Measurements from ENCODE around the gene COL19A1.

The COL19A1 gene

DNA sequence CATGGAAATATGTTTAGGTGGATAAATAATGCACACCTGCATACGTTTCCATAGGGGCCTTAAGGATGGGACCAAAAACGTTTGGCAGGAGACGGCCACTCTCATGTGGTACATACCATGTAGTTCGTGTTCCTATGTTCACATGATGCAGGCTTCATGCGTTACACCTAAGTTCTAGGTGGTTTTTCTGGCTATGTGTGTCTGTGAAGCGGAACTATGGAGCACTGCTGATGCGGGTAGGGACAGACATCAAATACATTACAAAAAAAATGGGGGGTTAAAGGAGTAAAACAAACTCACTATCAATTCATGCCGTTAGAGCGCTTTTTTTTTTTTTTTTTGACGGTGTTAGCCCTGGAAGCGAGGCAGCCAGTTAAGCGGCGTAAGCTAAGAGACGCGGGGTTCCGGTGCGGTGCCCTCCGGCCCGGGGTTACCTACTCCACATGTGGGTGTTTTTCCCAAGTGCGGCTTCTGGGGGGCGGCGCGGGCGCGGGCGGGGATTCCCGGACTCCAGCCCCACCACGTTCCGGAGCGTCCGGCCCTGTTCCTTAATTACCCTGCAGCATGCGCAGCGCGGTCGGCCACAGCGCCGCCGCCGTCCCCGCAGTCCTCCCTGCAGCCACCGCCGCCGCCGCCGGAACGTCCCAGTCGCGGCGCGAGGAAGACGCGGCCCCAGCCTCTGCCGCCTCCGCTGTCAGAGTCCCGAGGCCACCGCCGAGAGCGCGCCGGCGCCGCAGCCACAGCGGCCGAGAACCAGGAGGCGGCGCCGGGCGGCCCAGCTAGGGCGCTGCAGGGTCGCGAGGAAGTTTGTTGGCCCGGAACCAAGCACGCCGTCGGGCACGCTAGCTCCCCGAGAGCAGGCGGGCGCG, 648 bp downstream of the COL19A1 start:
- H3K4me3 ChIP-seq (ENCODE audit: low read depth, low read length): peak overlapping the region; percentile 27
- DNase-seq (ENCODE audit: low read depth): peak; percentile 79
- TF ChIP-seq MAX (IDR thresholded peaks at IDR 0.05; ENCODE audit: low read depth, low read length): no peak
- TF ChIP-seq POLR2A (IDR thresholded peaks at IDR 0.05; ENCODE audit: extremely low read depth, insufficient read length): no peak
- no peak for TF ChIP-seq MYC (IDR thresholded peaks at IDR 0.05; ENCODE audit: low read depth, low read length)
- no peak for TF ChIP-seq CTCF (IDR thresholded peaks at IDR 0.05; ENCODE audit: low read depth, low read length)

- peak overlapping the region; percentile 5 for H3K4me3 ChIP-seq (ENCODE audit: low read depth, low read length)
- no peak for DNase-seq (ENCODE audit: low read depth)
- no peak for TF ChIP-seq MAX (IDR thresholded peaks at IDR 0.05; ENCODE audit: low read depth, low read length)
- TF ChIP-seq CTCF (IDR thresholded peaks at IDR 0.05; ENCODE audit: low read depth, low read length): no peak
- no peak for TF ChIP-seq POLR2A (IDR thresholded peaks at IDR 0.05; ENCODE audit: extremely low read depth, insufficient read length)
These were observed 1.3 kb downstream of the COL19A1 start for GRCh38 chr6:69867639-69867976.

GRCh38 chr6:69868252-69868804, 2.0 kb downstream of the COL19A1 start:
- TF ChIP-seq CTCF (IDR thresholded peaks at IDR 0.05; ENCODE audit: low read depth, low read length): no peak
- H3K4me3 ChIP-seq (ENCODE audit: low read depth, low read length): no peak overlapping the region
- DNase-seq (ENCODE audit: low read depth): no peak

GRCh38 chr6:69868961-69869360, 2.6 kb downstream of the COL19A1 start:
- TF ChIP-seq POLR2A (IDR thresholded peaks at IDR 0.05; ENCODE audit: extremely low read depth, insufficient read length): no peak
- no peak for TF ChIP-seq MAX (IDR thresholded peaks at IDR 0.05; ENCODE audit: low read depth, low read length)
- TF ChIP-seq CTCF (IDR thresholded peaks at IDR 0.05; ENCODE audit: low read depth, low read length): no peak
- TF ChIP-seq MYC (IDR thresholded peaks at IDR 0.05; ENCODE audit: low read depth, low read length): no peak
- DNase-seq (ENCODE audit: low read depth): no peak
- H3K4me3 ChIP-seq (ENCODE audit: low read depth, low read length): no peak overlapping the region

DNA sequence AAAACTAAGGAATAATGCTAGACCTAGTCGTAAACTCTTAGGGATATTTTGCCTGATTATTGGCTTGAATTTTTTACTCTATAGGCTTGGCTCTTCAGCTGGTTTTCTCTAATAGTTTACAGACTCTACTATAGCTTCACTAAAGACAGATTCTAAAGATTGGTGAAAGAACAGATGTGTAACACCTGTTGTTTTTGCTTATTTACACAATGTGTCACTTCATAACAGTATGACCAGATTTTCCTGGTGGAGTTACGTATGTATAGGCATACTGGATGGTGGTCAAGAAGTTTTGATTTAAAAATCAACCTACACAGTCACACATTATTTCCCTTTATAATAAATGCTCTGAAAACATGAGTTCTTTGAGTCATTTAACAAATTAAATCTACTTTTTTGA, 4.8 kb downstream of the COL19A1 start:
- TF ChIP-seq CTCF (IDR thresholded peaks at IDR 0.05; ENCODE audit: low read depth, low read length) (no peak), MAX (IDR thresholded peaks at IDR 0.05; ENCODE audit: low read depth, low read length) (no peak), POLR2A (IDR thresholded peaks at IDR 0.05; ENCODE audit: extremely low read depth, insufficient read length) (no peak), MYC (IDR thresholded peaks at IDR 0.05; ENCODE audit: low read depth, low read length) (no peak)

More for the DNA sequence above, 4.8 kb downstream of the COL19A1 start:
- no peak for DNase-seq (ENCODE audit: low read depth)
- no peak overlapping the region for H3K4me3 ChIP-seq (ENCODE audit: low read depth, low read length)
